Heart left ventricle (tissue), 13 donors: ENCODE data around the gene FBXO21.

Experiments
- CTCF ChIP-seq, 12 donors: fragments of 200-600 bp; sonication (generic) in 4 of 12; IDR thresholded peaks; one replicate each; pipeline versions ENCODE4 v1.5.0 to v1.8.0; 2018 to 2022; ENCODE audit warnings: antibody characterized with exemption in 12 of 12, mild to moderate bottlenecking in 5 of 12
- POLR2A ChIP-seq, 2 donors: fragments of 450-650 bp; IDR thresholded peaks; one replicate each; pipeline ENCODE4 v1.6.1; 2017; ENCODE audit warnings: antibody characterized with exemption in 2 of 2, mild to moderate bottlenecking in 2 of 2, moderate library complexity in 2 of 2
- donor health status: ischemic (EF 13 %, LVEDD 7.1; RV severe dilation, severe dysfunction).
- donor health status: DM: no; HTN: yes; CAD: no.
- donor health status: DM: no; HTN: no; CAD: no.
- donor health status: ischemic (EF 25% LVEDD 6.9; RV normal size, moderate dysfunction).
- donor health status: ischemic (EF 25% LVEDD 5.7; RV mildly dilated, moderate dysfunction).
- donor health status: ischemic (EF 35%, LVEDD 5.7; RV mildly dilated, moderate dysfunction).
- donor health status: nonischemic (EF 11% LVEDD 7.7; RV severe dilation, severe dysfunction).
- donor health status: DM: yes; HTN: yes; CAD: no.
- donor health status: PGD.
- donor health status: ischemic (EF 29% LVEDD 5.4; RV normal size, mild dysfunction).
- donor health status: nonischemic (EF 23%, LVEDD 6.1; RV moderate dilation, normal function).

GRCh38 chr12:117178301-117178700, 12.0 kb downstream of the FBXO21 start:
- TF ChIP-seq CTCF (IDR thresholded peaks at IDR 0.05) (no peak), POLR2A (IDR thresholded peaks at IDR 0.05) (no peak)
